ENCODE data around the gene DLG5. TPM values are rescaled to one million over a fixed set of nuclear protein-coding genes. Genes with fewer than 3 reads are reported as not detected.

Gene DLG5
- total and polyA plus RNA-seq, 10 of the 15 experiments (the other 5 are each of a cell fraction or from before 2014, with no cell fraction given), result 0.18 to 6.6 (median 2.7) TPM

GRCh38 chr10:77894058-77894457, 32.5 kb downstream of the DLG5 start (continued):
- TF ChIP-seq, protein P1, sequence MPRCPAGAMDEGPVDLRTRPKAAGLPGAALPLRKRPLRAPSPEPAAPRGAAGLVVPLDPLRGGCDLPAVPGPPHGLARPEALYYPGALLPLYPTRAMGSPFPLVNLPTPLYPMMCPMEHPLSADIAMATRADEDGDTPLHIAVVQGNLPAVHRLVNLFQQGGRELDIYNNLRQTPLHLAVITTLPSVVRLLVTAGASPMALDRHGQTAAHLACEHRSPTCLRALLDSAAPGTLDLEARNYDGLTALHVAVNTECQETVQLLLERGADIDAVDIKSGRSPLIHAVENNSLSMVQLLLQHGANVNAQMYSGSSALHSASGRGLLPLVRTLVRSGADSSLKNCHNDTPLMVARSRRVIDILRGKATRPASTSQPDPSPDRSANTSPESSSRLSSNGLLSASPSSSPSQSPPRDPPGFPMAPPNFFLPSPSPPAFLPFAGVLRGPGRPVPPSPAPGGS (IDR thresholded peaks at IDR 0.05; ENCODE audit: borderline replicate concordance, insufficient read depth, low read depth, low read length, poor library complexity, severe bottlenecking), result no peak
- TF ChIP-seq ATF7 (IDR thresholded peaks at IDR 0.05; ENCODE audit: low read depth) (no peak), IKZF2 (IDR thresholded peaks at IDR 0.05) (no peak), RFX5 (IDR thresholded peaks at IDR 0.05; ENCODE audit: low read depth, low read length) (no peak), SREBF1 (IDR thresholded peaks at IDR 0.05; ENCODE audit: low read length) (no peak), GATAD2B (conservative IDR thresholded peaks at IDR 0.05; ENCODE audit: low read depth) (no peak)
- TF ChIP-seq, protein P2, sequence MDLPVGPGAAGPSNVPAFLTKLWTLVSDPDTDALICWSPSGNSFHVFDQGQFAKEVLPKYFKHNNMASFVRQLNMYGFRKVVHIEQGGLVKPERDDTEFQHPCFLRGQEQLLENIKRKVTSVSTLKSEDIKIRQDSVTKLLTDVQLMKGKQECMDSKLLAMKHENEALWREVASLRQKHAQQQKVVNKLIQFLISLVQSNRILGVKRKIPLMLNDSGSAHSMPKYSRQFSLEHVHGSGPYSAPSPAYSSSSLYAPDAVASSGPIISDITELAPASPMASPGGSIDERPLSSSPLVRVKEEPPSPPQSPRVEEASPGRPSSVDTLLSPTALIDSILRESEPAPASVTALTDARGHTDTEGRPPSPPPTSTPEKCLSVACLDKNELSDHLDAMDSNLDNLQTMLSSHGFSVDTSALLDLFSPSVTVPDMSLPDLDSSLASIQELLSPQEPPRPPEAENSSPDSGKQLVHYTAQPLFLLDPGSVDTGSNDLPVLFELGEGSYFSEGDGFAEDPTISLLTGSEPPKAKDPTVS (IDR thresholded peaks at IDR 0.05; ENCODE audit: low read depth, low read length), result no peak

DNA sequence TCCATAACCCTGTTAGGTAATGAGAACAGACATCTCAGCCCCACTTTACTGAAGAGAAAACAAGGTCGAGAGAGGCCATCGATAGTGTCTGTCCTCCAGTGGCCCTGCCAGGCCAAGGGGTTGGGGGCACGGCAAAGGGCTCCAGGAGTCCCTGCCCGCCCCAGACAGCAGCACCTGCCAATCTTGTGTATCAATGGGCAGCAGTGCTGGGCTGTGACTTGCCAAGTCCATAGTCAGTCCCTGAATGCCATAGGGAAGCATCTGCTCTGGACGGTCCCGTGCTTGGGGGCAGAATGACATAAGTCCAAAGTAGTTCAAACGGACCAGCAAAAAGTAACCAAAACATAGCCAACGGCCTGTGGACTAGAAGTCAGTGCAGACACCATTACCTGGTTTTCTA, 33.2 kb downstream of the DLG5 start:
- no peaks in the 10 kb centered on the region for H3K79me2 ChIP-seq (ENCODE audit: control insufficient read depth, insufficient read depth, low read length)
- H3K27me3 ChIP-seq (replicated peaks in 1 of 2; ENCODE audit: control insufficient read depth in 2 of 2, insufficient read depth in 2 of 2, low read length in 1 of 2), result no peaks in the 10 kb centered on the region
- no peak overlapping the region for H3K27ac ChIP-seq (ENCODE audit: control insufficient read depth, insufficient read depth)
- H2AFZ ChIP-seq (ENCODE audit: control insufficient read depth, low read depth, low read length), result no peak overlapping the region
- no peak overlapping the region for H3K9ac ChIP-seq (ENCODE audit: control insufficient read depth, insufficient read depth, low read length)
- H3K4me2 ChIP-seq (ENCODE audit: control insufficient read depth, insufficient read depth), result no peak overlapping the region
- ChIA-PET CTCF (interaction anchor here (0.8 kb wide), 1 partner anchor 10 kb away, joined by 4 read pairs; no protein-coding TSS in a partner anchor), SMC1A (ENCODE audit: uncharacterized antibody, unreplicated experiment) (no interaction called here), RAD21 (ENCODE audit: unreplicated experiment) (no interaction called here), POLR2A (interaction anchor here (0.8 kb wide), 1 partner anchor 8 kb away, joined by 3 read pairs; no protein-coding TSS in a partner anchor)
- DNase-seq (ENCODE audit: low read depth, low spot score) (no peak), FAIRE-seq (no peak), ATAC-seq (no peak)
- no peaks in the 10 kb centered on the region for H3K9me3 ChIP-seq (replicated peaks; ENCODE audit: control insufficient read depth, insufficient read depth, low read length)
- intact Hi-C loops (cut with micrococcal nuclease; ENCODE audit: unreplicated experiment) (no loop called here), in situ Hi-C loops (cut with MboI) (no loop called here)
- no TSS peak for BruUV-seq (replicated peaks)
- no peak overlapping the region for H3K4me3 ChIP-seq
- no peaks in the 10 kb centered on the region for H4K20me1 ChIP-seq (ENCODE audit: control insufficient read depth, insufficient read depth)
- peaks cover 5% of the 10 kb centered on the region; the same call in 1 of the 2 replicates for H3K4me1 ChIP-seq (ENCODE audit: control insufficient read depth, insufficient read depth, low read length)
- 77% methylated on average over 8 of the region's 8 CpGs for WGBS (ENCODE audit: insufficient coverage, insufficient replicate concordance, low lambda C conversion rate, missing lambda C conversion rate)
- no peaks in the 10 kb centered on the region for H3K36me3 ChIP-seq (ENCODE audit: control insufficient read depth in 2 of 2, insufficient read depth in 2 of 2, low read length in 1 of 2)
- no peak for TF ChIP-seq CHD2 (IDR thresholded peaks at IDR 0.05; ENCODE audit: borderline replicate concordance, low read depth, low read length)
- TF ChIP-seq MXI1 (IDR thresholded peaks at IDR 0.05; ENCODE audit: low read depth, low read length), result no peak
- no peak for TF ChIP-seq POLR2AphosphoS5 (IDR thresholded peaks at IDR 0.05; ENCODE audit: low read length)
- TF ChIP-seq SMAD1 (IDR thresholded peaks at IDR 0.05; ENCODE audit: low read depth, partially characterized antibody), result no peak
- no peak for TF ChIP-seq REST (IDR thresholded peaks at IDR 0.05; ENCODE audit: low read depth, low read length)
- TF ChIP-seq BMI1 (IDR thresholded peaks at IDR 0.05; ENCODE audit: borderline replicate concordance), result no peak
